Fibroblast of lung (primary cell): Measurements from ENCODE around the gene NXPH3. TPM values are rescaled to one million over a fixed set of nuclear protein-coding genes. Genes with fewer than 3 reads are reported as not detected.

Experiments used
- DNase-seq, 2 donors: peaks; one replicate each; pipeline versions ENCODE4 v3.0.0 to v3.0.0-alpha.2; 2010; ENCODE audit warnings: low read depth in 2 of 2
- H2AFZ ChIP-seq: 2 replicates; pipeline ENCODE4 v1.5.1; 2012; ENCODE audit warnings: low read length, control low read depth, inconsistent platforms
- H3K27ac ChIP-seq: 2 replicates; pipeline ENCODE4 v1.5.1; 2011; ENCODE audit warnings: low read length, control low read depth; ENCODE audit not compliant: insufficient read depth
- H3K27me3 ChIP-seq: 2 replicates; pipeline ENCODE4 v1.5.1; 2011; ENCODE audit warnings: mild to moderate bottlenecking, low read length; ENCODE audit not compliant: control insufficient read depth, insufficient read depth
- H3K36me3 ChIP-seq: 2 replicates; pipeline ENCODE4 v1.5.1; 2011; ENCODE audit warnings: low read length; ENCODE audit not compliant: control insufficient read depth, insufficient read depth
- H3K4me1 ChIP-seq: 2 replicates; pipeline ENCODE4 v1.5.1; 2011; ENCODE audit warnings: low read length; ENCODE audit not compliant: control insufficient read depth, insufficient read depth; ENCODE audit errors: extremely low read depth
- H3K4me2 ChIP-seq: 2 replicates; pipeline ENCODE4 v1.5.1; 2011; ENCODE audit warnings: low read length, control low read depth; ENCODE audit not compliant: insufficient read depth; ENCODE audit errors: extremely low read depth
- H3K4me3 ChIP-seq, 4 experiments: fragments of 200-600 bp in 1 of 4; sonication (generic) in 1 of 4; replicated peaks in 1 of 4; 2 replicates each; pipeline ENCODE4 v1.5.1; 2011 to 2016; ENCODE audit warnings: low read length in 4 of 4, low read depth in 3 of 4, mild to moderate bottlenecking in 3 of 4, control low read depth in 2 of 4, inconsistent platforms in 1 of 4, mixed read lengths in 1 of 4; ENCODE audit not compliant: insufficient read depth in 1 of 4; ENCODE audit errors: control extremely low read depth in 1 of 4
- H3K79me2 ChIP-seq: 2 replicates; pipeline ENCODE4 v1.5.1; 2012; ENCODE audit warnings: mild to moderate bottlenecking, low read length, inconsistent platforms; ENCODE audit not compliant: control insufficient read depth, insufficient read depth
- H3K9ac ChIP-seq: 2 replicates; pipeline ENCODE4 v1.5.1; 2011; ENCODE audit warnings: mild to moderate bottlenecking, low read length, control low read depth; ENCODE audit not compliant: insufficient read depth
- H3K9me3 ChIP-seq: 2 replicates; pipeline ENCODE4 v1.5.1; 2012; ENCODE audit warnings: low read depth, low read length; ENCODE audit not compliant: control insufficient read depth, insufficient read depth
- H4K20me1 ChIP-seq: 2 replicates; pipeline ENCODE4 v1.5.1; 2011; ENCODE audit warnings: low read length; ENCODE audit not compliant: control insufficient read depth, insufficient read depth; ENCODE audit errors: extremely low read depth
- CTCF ChIP-seq, 2 donors: IDR thresholded peaks in 1 of 2; conservative IDR thresholded peaks in 1 of 2; 1 replicate in 1 of 2; 2 replicates in 1 of 2; pipeline ENCODE4 v1.5.1; 2011 to 2012; ENCODE audit warnings: low read length in 2 of 2, control low read depth in 1 of 2, inconsistent platforms in 1 of 2, low read depth in 1 of 2, mild to moderate bottlenecking in 1 of 2
- EZH2 ChIP-seq: IDR thresholded peaks from 2 replicates; pipeline ENCODE4 v1.5.1; 2012; ENCODE audit warnings: low read length, control low read depth, mild to moderate bottlenecking; ENCODE audit errors: missing control alignments
- polyA plus RNA-seq, 2 donors: library from polyadenylated mRNA; depleted of rRNA in 1 of 2; stranded (reverse) in 1 of 2; unstranded in 1 of 2; fragments of >200 nt; gene quantifications; 2 replicates each; pipeline ENCODE4 v1.2.1, GENCODE V29; 2011 to 2012; ENCODE audit warnings: missing spikeins in 1 of 2
- total RNA-seq: library from RNA; depleted of rRNA; stranded (reverse); fragments of >200 nt; gene quantifications from 2 replicates; pipeline ENCODE4 v1.2.1, GENCODE V29; 2014

NXPH3 gene
- total and polyA plus RNA-seq, 2 donors (not counting 1 experiment from before 2014, with no cell fraction given), result 0.36 to 0.66 TPM

- no peaks in the 10 kb centered on the region for H3K9me3 ChIP-seq
- no peak overlapping the region for H3K4me2 ChIP-seq
- no peaks in the 10 kb centered on the region for H4K20me1 ChIP-seq
- DNase-seq, result peak in 1 of 2 donors; percentile 80
- H3K27ac ChIP-seq, result no peak overlapping the region
- H2AFZ ChIP-seq, result no peak overlapping the region
- no peaks in the 10 kb centered on the region for H3K27me3 ChIP-seq
- H3K36me3 ChIP-seq, result no peaks in the 10 kb centered on the region
- peaks cover 8% of the 10 kb centered on the region for H3K4me1 ChIP-seq
- H3K4me3 ChIP-seq, result no peak overlapping the region
- H3K79me2 ChIP-seq, result no peaks in the 10 kb centered on the region
- no peak overlapping the region for H3K9ac ChIP-seq
- no peak for TF ChIP-seq CTCF (conservative IDR thresholded peaks at IDR 0.05 in 1 of 2, IDR thresholded peaks at IDR 0.05 in 1 of 2; ENCODE audit: low read depth in 1 of 2, low read length in 2 of 2)
Observed at GRCh38 chr17:49618028-49618611, 42.4 kb downstream of the NXPH3 start.

GRCh38 chr17:49621420-49621819 lies 45.7 kb downstream of the NXPH3 start:
- Histone ChIP-seq H3K9me3 (no peaks in the 10 kb centered on the region), H4K20me1 (no peaks in the 10 kb centered on the region), H3K4me3 (no peak overlapping the region), H3K4me2 (no peak overlapping the region), H2AFZ (no peak overlapping the region), H3K79me2 (peaks cover 1% of the 10 kb centered on the region), H3K36me3 (no peaks in the 10 kb centered on the region), H3K27ac (no peak overlapping the region), H3K27me3 (no peaks in the 10 kb centered on the region), H3K4me1 (peaks cover 7% of the 10 kb centered on the region), H3K9ac (no peak overlapping the region)
- no peak for DNase-seq
- TF ChIP-seq EZH2 (no peak), CTCF (conservative IDR thresholded peaks at IDR 0.05 in 1 of 2, IDR thresholded peaks at IDR 0.05 in 1 of 2; ENCODE audit: low read depth in 1 of 2, low read length in 2 of 2) (no peak)

- Histone ChIP-seq H3K9me3 (no peaks in the 10 kb centered on the region), H3K79me2 (peaks cover 1% of the 10 kb centered on the region), H3K4me2 (no peak overlapping the region), H3K36me3 (no peaks in the 10 kb centered on the region), H3K27ac (no peak overlapping the region), H2AFZ (no peak overlapping the region), H3K4me1 (peaks cover 4% of the 10 kb centered on the region), H4K20me1 (no peaks in the 10 kb centered on the region), H3K9ac (no peak overlapping the region), H3K27me3 (no peaks in the 10 kb centered on the region), H3K4me3 (no peak overlapping the region)
- TF ChIP-seq EZH2 (no peak), CTCF (conservative IDR thresholded peaks at IDR 0.05 in 1 of 2, IDR thresholded peaks at IDR 0.05 in 1 of 2; ENCODE audit: low read depth in 1 of 2, low read length in 2 of 2) (no peak)
- DNase-seq, result no peak
Observed at GRCh38 chr17:49621946-49622529, 46.4 kb downstream of the NXPH3 start.
